Non-pigmented ciliary epithelial cell (primary cell): Measurements from ENCODE around the gene ZNF850.
"Not testable (repeated sequence)": the region's sequence is repeated elsewhere in the genome, so short reads cannot be mapped to it uniquely, and the experiment has no call there.

Source experiments
- DNase-seq: peaks from one replicate; pipeline ENCODE4 v3.0.0-alpha.2; 2010; ENCODE audit warnings: low read depth

ZNF850 gene

GRCh38 chr19:36772311-36773222 is at the start of gene ZNF850:
ZNF850 (minus strand) TSS chr19:36772807; CDS start chr19:36762606, 10,201 bp downstream.
- DNase-seq, result peak; percentile 85

GRCh38 chr19:36821758-36822157 is 49.2 kb upstream of the ZNF850 start:
- no peak for DNase-seq

GRCh38 chr19:36819130-36819630 is 46.6 kb upstream of the ZNF850 start:
- DNase-seq, result no peak

- no peak for DNase-seq
Observed at GRCh38 chr19:36807029-36807428, 34.4 kb upstream of the ZNF850 start.

- DNase-seq, result no peak
Observed at GRCh38 chr19:36805364-36805763, 32.8 kb upstream of the ZNF850 start.

GRCh38 chr19:36797786-36798108 is 25.1 kb upstream of the ZNF850 start:
- no peak for DNase-seq

GRCh38 chr19:36796714-36796992 is 24.0 kb upstream of the ZNF850 start:
- DNase-seq, result no peak

GRCh38 chr19:36791420-36792141 is 19.0 kb upstream of the ZNF850 start:
- not testable (repeated sequence) for DNase-seq

GRCh38 chr19:36775768-36776167 is 3.2 kb upstream of the ZNF850 start:
- no peak for DNase-seq

GRCh38 chr19:36773223-36773579 is 594 bp upstream of the ZNF850 start:
- DNase-seq, result no peak

GRCh38 chr19:36771261-36772231 is 1.1 kb downstream of the ZNF850 start:
- DNase-seq, result peak; percentile 80

- DNase-seq, result no peak
Observed at GRCh38 chr19:36750066-36750691, 22.4 kb downstream of the ZNF850 start.

- DNase-seq, result not testable (repeated sequence)
Observed at GRCh38 chr19:36749613-36750012, 23.0 kb downstream of the ZNF850 start.

GRCh38 chr19:36748431-36749275 is 24.0 kb downstream of the ZNF850 start:
- DNase-seq, result no peak

GRCh38 chr19:36747750-36748149 is 24.9 kb downstream of the ZNF850 start:
- no peak for DNase-seq

- no peak for DNase-seq
Observed at GRCh38 chr19:36745870-36746269, 26.7 kb downstream of the ZNF850 start.

- DNase-seq, result not testable (repeated sequence)
Observed at GRCh38 chr19:36736166-36736565, 36.4 kb downstream of the ZNF850 start.

GRCh38 chr19:36719687-36720556 is 52.7 kb downstream of the ZNF850 start:
- DNase-seq, result no peak

- no peak for DNase-seq
Observed at GRCh38 chr19:36709423-36709822, 63.2 kb downstream of the ZNF850 start.

- DNase-seq, result no peak
Observed at GRCh38 chr19:36707134-36707533, 65.5 kb downstream of the ZNF850 start.
